Effector memory CD8-positive, alpha-beta T cell (primary cell): ENCODE measurements around the gene SLC1A2.
A peak's percentile ranks its signal among the peaks of the same experiment; 100 is the strongest.

Experiments
- ATAC-seq: fragments of 150-1000 bp; cut with Tn5 transposase; replicated peaks from 2 replicates; pipeline ENCODE4 v1.10.0; 2021; ENCODE audit warnings: mild to moderate bottlenecking, moderate library complexity
- DNase-seq, 3 experiments: peaks; one replicate each; pipeline ENCODE4 v3.0.0; 2021
- H3K27ac Mint-ChIP-seq, 2 donors: one replicate each; pipeline ENCODE4 v1.8.0; 2022; ENCODE audit warnings: mild to moderate bottlenecking in 2 of 2, mixed read lengths in 2 of 2, moderate library complexity in 2 of 2
- H3K27me3 Mint-ChIP-seq, 2 donors: one replicate each; pipeline ENCODE4 v1.8.0; 2022; ENCODE audit warnings: mixed read lengths in 2 of 2
- H3K36me3 Mint-ChIP-seq: one replicate; pipeline ENCODE4 v1.8.0; 2022; ENCODE audit warnings: mild to moderate bottlenecking, moderate library complexity, mixed read lengths; ENCODE audit not compliant: insufficient read depth
- H3K4me1 Mint-ChIP-seq, 2 donors: one replicate each; pipeline ENCODE4 v1.8.0; 2022; ENCODE audit warnings: low read depth in 2 of 2, mixed read lengths in 2 of 2
- H3K4me3 Mint-ChIP-seq, 2 donors: one replicate each; pipeline ENCODE4 v1.8.0; 2022; ENCODE audit warnings: mild to moderate bottlenecking in 2 of 2, mixed read lengths in 2 of 2, moderate library complexity in 2 of 2
- H3K9me3 Mint-ChIP-seq, 2 donors: one replicate each; pipeline ENCODE4 v1.8.0; 2022; ENCODE audit warnings: mixed read lengths in 2 of 2

Gene SLC1A2

GRCh38 chr11:35425603-35426212 is 6.3 kb upstream of the SLC1A2 start:
- DNase-seq (no peak), ATAC-seq (no peak)
- no peak overlapping the region for H3K4me3 Mint-ChIP-seq
- no peaks in the 10 kb centered on the region for H3K4me1 Mint-ChIP-seq
- H3K36me3 Mint-ChIP-seq = no peaks in the 10 kb centered on the region
- H3K27ac Mint-ChIP-seq = no peak overlapping the region
- peaks cover 91 to 99% of the 10 kb centered on the region in 2 donors for H3K27me3 Mint-ChIP-seq
- no peaks in the 10 kb centered on the region for H3K9me3 Mint-ChIP-seq

GRCh38 chr11:35424157-35424940 is 5.0 kb upstream of the SLC1A2 start:
- no peak for DNase-seq
- peaks cover 92 to 99% of the 10 kb centered on the region in 2 donors for H3K27me3 Mint-ChIP-seq
- no peak for ATAC-seq
- H3K36me3 Mint-ChIP-seq = no peaks in the 10 kb centered on the region
- no peaks in the 10 kb centered on the region for H3K9me3 Mint-ChIP-seq
- H3K27ac Mint-ChIP-seq = no peak overlapping the region
- no peak overlapping the region for H3K4me3 Mint-ChIP-seq
- H3K4me1 Mint-ChIP-seq = peaks cover 3 to 5% of the 10 kb centered on the region in 2 donors

GRCh38 chr11:35420371-35420770 is 1.0 kb upstream of the SLC1A2 start:
- peaks cover 5% of the 10 kb centered on the region for H3K36me3 Mint-ChIP-seq
- peak overlapping the region; percentile 40 to 68 for H3K4me3 Mint-ChIP-seq

GRCh38 chr11:35419830-35420333 is 524 bp upstream of the SLC1A2 start:
- peaks cover 87 to 95% of the 10 kb centered on the region in 2 donors for H3K27me3 Mint-ChIP-seq
- H3K4me1 Mint-ChIP-seq = peaks cover 3 to 9% of the 10 kb centered on the region in 2 donors

More at GRCh38 chr11:35420371-35420770, 1.0 kb upstream of the SLC1A2 start:
- H3K9me3 Mint-ChIP-seq = no peaks in the 10 kb centered on the region
- H3K4me1 Mint-ChIP-seq = peaks cover 3 to 9% of the 10 kb centered on the region in 2 donors
- peaks cover 87 to 95% of the 10 kb centered on the region in 2 donors for H3K27me3 Mint-ChIP-seq
- H3K27ac Mint-ChIP-seq = no peak overlapping the region
- DNase-seq (no peak), ATAC-seq (no peak)

GRCh38 chr11:35418282-35419183 is 825 bp downstream of the SLC1A2 start:
- H3K27me3 Mint-ChIP-seq = peaks cover 88 to 96% of the 10 kb centered on the region in 2 donors

More at GRCh38 chr11:35419830-35420333, 524 bp upstream of the SLC1A2 start:
- ATAC-seq (no peak), DNase-seq (no peak)
- Mint-ChIP-seq H3K9me3 (no peaks in the 10 kb centered on the region), H3K36me3 (peaks cover 5% of the 10 kb centered on the region), H3K4me3 (peak overlapping the region; percentile 40 to 68), H3K27ac (no peak overlapping the region)

GRCh38 chr11:35415487-35415886 is 3.9 kb downstream of the SLC1A2 start:
- Mint-ChIP-seq H3K27me3 (peaks cover 63 to 81% of the 10 kb centered on the region in 2 donors), H3K9me3 (no peaks in the 10 kb centered on the region), H3K36me3 (peaks cover 5% of the 10 kb centered on the region), H3K4me1 (peaks cover 3 to 9% of the 10 kb centered on the region in 2 donors), H3K27ac (no peak overlapping the region), H3K4me3 (no peak overlapping the region)
- ATAC-seq (no peak), DNase-seq (no peak)

More at GRCh38 chr11:35418282-35419183, 825 bp downstream of the SLC1A2 start:
- no peak for ATAC-seq
- Mint-ChIP-seq H3K36me3 (peaks cover 5% of the 10 kb centered on the region), H3K9me3 (no peaks in the 10 kb centered on the region), H3K4me1 (peaks cover 3 to 9% of the 10 kb centered on the region in 2 donors), H3K4me3 (peak overlapping the region; percentile 34 to 55), H3K27ac (no peak overlapping the region)
- DNase-seq = no peak

- Mint-ChIP-seq H3K9me3 (no peaks in the 10 kb centered on the region), H3K27me3 (peaks cover 58 to 76% of the 10 kb centered on the region in 2 donors), H3K4me1 (peaks cover 2 to 5% of the 10 kb centered on the region in 2 donors), H3K36me3 (peaks cover 5% of the 10 kb centered on the region), H3K4me3 (no peak overlapping the region), H3K27ac (no peak overlapping the region)
- ATAC-seq (no peak), DNase-seq (no peak)
Observed at GRCh38 chr11:35414776-35415175, 4.6 kb downstream of the SLC1A2 start.

GRCh38 chr11:35414311-35414710 is 5.0 kb downstream of the SLC1A2 start:
- Mint-ChIP-seq H3K27me3 (peaks cover 58 to 72% of the 10 kb centered on the region in 2 donors), H3K36me3 (peaks cover 5% of the 10 kb centered on the region), H3K4me1 (peaks cover 0 to 4% of the 10 kb centered on the region in 2 donors), H3K27ac (no peak overlapping the region), H3K9me3 (no peaks in the 10 kb centered on the region), H3K4me3 (no peak overlapping the region)
- DNase-seq (no peak), ATAC-seq (no peak)

GRCh38 chr11:35413598-35413997 is 5.8 kb downstream of the SLC1A2 start:
- Mint-ChIP-seq H3K27ac (no peak overlapping the region), H3K9me3 (no peaks in the 10 kb centered on the region), H3K4me1 (peaks cover 0 to 4% of the 10 kb centered on the region in 2 donors), H3K4me3 (no peak overlapping the region), H3K36me3 (peaks cover 5% of the 10 kb centered on the region), H3K27me3 (peaks cover 60 to 69% of the 10 kb centered on the region in 2 donors)
- ATAC-seq (no peak), DNase-seq (no peak)

- ATAC-seq (no peak), DNase-seq (no peak)
- H3K4me1 Mint-ChIP-seq = no peaks in the 10 kb centered on the region
- peaks cover 5% of the 10 kb centered on the region for H3K36me3 Mint-ChIP-seq
- H3K27me3 Mint-ChIP-seq = peaks cover 47 to 55% of the 10 kb centered on the region in 2 donors
- H3K9me3 Mint-ChIP-seq = no peaks in the 10 kb centered on the region
- no peak overlapping the region for H3K27ac Mint-ChIP-seq
- H3K4me3 Mint-ChIP-seq = no peak overlapping the region
Observed at GRCh38 chr11:35412285-35412684, 7.1 kb downstream of the SLC1A2 start.

GRCh38 chr11:35407041-35407440 is 12.3 kb downstream of the SLC1A2 start:
- Mint-ChIP-seq H3K27ac (no peak overlapping the region), H3K4me3 (no peak overlapping the region), H3K36me3 (no peaks in the 10 kb centered on the region), H3K27me3 (peaks cover 4 to 21% of the 10 kb centered on the region in 2 donors), H3K4me1 (peaks cover 0 to 1% of the 10 kb centered on the region in 2 donors), H3K9me3 (no peaks in the 10 kb centered on the region)
- ATAC-seq = no peak
- no peak for DNase-seq

- no peak for DNase-seq
- no peaks in the 10 kb centered on the region for H3K36me3 Mint-ChIP-seq
- H3K4me3 Mint-ChIP-seq = peak overlapping the region in 1 of 2 donors; percentile 2
- no peak overlapping the region for H3K27ac Mint-ChIP-seq
- peaks cover 13 to 16% of the 10 kb centered on the region in 2 donors for H3K27me3 Mint-ChIP-seq
- H3K9me3 Mint-ChIP-seq = no peaks in the 10 kb centered on the region
- H3K4me1 Mint-ChIP-seq = peaks cover 0 to 1% of the 10 kb centered on the region in 2 donors
- ATAC-seq = no peak
Observed at GRCh38 chr11:35404388-35404775, 15.0 kb downstream of the SLC1A2 start.
